LNCaP clone FGC (cell line): ENCODE measurements around the gene DHH.

ENCODE experiments used
- DNase-seq: peaks from one replicate; pipeline ENCODE4 v3.0.0-alpha.2; 2011; ENCODE audit warnings: low read depth
- H3K4me3 ChIP-seq: 2 replicates; pipeline ENCODE4 v1.5.1; 2011; ENCODE audit warnings: mild to moderate bottlenecking, low read depth, low read length, control low read depth
- TF ChIP-seq, protein P1 (sequence below): IDR thresholded peaks from 2 replicates; pipeline ENCODE4 v1.5.1; 2012; ENCODE audit warnings: mild to moderate bottlenecking; ENCODE audit not compliant: control insufficient read depth, insufficient read depth; ENCODE audit errors: extremely low read depth

Gene DHH

DNA sequence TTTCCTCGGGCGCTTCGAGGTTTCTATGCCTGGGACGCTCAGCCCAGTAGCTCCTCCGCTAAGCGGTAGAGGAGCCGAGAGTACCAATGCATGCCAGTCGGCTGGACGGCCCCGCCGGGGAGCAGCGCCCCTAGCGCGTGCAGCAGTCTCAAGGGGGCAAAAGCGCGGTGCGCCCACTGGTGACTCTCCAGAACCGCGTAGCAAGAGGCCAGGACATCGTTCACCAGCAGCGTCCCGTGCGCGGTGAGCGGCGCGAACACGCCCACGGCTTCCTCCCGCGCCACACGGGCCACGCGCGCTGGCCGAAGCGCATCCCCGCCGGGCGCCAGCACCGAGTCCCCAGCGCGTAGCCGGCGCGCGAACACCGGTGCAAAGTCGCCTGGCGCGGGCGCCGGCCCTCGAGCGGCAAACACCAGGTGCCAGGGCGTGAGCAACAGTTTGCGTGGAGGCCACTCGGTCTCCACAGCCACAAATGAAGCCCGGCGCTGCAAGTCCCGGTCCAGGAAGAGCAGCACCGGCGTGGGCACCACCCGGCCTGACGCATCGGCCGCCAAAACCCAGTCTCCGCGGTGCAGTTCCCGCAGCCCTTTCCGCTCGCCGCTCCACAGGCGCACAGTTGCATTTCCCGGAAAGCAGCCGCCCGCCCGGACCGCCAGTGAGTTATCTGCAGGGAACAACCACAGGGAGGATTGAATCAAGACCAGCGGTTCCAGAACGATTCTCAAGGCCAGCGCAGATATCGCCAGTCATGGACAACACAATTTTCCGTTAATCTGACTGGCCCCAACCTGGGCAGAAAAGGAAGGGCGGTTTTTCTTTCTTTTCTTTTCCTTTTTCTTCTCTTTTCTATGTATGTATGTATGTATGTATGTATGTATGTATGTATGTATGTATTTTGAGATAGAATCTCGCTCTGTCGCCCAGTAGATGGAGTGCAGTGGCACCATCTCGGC lies 4.5 kb downstream of the DHH start:
- H3K4me3 ChIP-seq, result no peak overlapping the region
- DNase-seq, result no peak

DNA sequence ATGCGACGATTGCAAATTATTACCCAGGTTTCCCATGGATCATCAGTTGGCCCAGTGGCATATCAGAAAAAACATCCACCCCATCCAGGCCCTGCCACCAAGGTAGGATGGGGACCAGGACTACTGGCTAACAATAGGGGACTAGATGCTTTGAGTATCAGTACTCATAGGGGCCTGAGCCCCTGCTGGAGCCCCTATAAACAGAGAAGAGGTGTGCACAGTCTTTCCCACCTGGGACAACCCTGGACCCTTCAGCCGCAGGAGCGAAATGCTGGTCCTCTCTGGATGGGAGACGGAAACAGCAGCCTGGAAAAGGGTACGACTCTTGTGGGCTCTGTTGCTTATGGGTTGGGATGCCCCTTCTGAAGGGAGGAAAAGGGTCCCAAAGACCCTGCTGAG lies 5.7 kb downstream of the DHH start:
- TF ChIP-seq, protein P1, sequence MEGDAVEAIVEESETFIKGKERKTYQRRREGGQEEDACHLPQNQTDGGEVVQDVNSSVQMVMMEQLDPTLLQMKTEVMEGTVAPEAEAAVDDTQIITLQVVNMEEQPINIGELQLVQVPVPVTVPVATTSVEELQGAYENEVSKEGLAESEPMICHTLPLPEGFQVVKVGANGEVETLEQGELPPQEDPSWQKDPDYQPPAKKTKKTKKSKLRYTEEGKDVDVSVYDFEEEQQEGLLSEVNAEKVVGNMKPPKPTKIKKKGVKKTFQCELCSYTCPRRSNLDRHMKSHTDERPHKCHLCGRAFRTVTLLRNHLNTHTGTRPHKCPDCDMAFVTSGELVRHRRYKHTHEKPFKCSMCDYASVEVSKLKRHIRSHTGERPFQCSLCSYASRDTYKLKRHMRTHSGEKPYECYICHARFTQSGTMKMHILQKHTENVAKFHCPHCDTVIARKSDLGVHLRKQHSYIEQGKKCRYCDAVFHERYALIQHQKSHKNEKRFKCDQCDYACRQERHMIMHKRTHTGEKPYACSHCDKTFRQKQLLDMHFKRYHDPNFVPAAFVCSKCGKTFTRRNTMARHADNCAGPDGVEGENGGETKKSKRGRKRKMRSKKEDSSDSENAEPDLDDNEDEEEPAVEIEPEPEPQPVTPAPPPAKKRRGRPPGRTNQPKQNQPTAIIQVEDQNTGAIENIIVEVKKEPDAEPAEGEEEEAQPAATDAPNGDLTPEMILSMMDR, result no peak
- DNase-seq, result no peak
- H3K4me3 ChIP-seq, result no peak overlapping the region

More for the DNA sequence above, 4.5 kb downstream of the DHH start:
- TF ChIP-seq, protein P1, result 0 out of 2 replicates have a peak, but pooled peaks have one; percentile 4

DNA sequence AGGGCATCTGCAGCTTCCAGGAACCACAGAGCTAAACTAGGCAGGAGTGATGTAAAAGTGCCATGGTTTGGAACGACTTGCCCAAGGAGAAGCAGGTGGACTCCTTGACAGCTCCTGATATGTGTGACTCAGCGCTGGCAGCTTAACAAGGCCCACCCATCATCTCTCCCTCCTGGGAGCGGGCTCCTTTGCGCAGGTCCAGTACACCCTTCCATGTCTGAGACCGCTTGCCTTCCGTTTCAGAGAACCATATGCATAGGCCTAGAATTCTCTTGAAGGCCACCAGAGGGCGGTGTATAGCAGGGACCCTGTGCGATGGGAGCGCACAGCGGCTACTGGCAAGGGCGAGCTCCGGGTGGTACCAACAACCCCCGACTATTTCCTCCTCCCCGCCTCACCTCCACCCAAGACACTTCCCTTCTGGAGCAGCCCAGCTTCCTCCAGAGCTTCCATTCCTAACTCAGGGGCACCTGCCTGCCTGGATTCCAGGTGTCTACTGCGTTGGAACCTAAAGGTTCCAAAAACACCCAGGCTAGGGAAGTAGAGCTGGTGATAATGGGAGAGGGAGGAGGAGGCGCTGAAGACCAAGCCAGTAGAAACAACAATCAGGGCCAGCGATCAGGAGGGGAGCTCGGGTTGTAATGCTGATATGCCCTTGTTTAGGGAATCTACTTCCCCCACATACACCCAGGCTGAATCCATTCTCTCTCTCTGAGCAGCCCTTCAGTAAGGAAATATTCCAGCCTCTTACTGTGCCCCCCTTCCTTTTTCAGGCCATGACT lies 6.3 kb downstream of the DHH start:
- H3K4me3 ChIP-seq, result no peak overlapping the region
- TF ChIP-seq, protein P1, result peak; percentile 94
- peak; percentile 21 for DNase-seq

DNA sequence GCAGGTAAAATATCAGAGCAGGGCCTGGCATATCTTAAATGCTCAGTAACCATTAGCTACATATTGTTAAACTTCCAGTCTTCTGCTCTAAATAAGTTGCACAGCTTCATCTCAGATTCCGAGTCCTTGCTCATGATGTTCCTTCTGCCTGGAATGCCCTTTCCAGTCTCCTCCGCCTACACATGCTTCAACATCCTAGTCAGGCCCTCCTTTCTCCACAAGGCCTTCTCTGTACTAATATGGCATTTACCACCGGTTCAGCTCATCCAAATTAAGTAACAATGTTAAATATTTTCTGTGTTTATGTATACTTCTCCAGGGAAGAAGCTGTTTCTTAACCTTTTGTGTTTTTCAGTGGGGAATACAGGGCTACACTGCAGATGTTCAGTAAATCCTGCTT lies 8.5 kb downstream of the DHH start:
- TF ChIP-seq, protein P1, result no peak

DNA sequence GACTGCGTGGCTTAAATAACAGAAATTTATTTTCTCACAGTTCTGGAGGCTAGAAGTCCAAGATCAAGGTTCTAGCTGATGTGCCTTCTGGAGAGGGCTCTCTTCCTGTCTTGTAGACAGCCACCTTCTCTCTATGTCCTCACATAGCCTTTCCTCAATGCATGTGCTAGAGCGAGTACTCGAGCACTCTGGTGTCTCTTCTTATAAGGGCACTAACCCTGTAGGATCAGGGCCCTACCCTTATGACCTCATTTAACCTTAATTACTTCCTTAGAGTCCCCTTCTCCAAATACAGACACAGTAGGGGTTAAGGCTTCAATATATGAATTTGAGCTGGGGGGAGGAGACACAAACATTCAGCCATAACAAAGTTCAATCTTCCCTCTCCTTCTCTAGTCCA lies 10.2 kb downstream of the DHH start:
- DNase-seq, result no peak
- TF ChIP-seq, protein P1, result no peak
- H3K4me3 ChIP-seq, result no peak overlapping the region

More for the DNA sequence above, 8.5 kb downstream of the DHH start:
- no peak overlapping the region for H3K4me3 ChIP-seq
- DNase-seq, result no peak

DNA sequence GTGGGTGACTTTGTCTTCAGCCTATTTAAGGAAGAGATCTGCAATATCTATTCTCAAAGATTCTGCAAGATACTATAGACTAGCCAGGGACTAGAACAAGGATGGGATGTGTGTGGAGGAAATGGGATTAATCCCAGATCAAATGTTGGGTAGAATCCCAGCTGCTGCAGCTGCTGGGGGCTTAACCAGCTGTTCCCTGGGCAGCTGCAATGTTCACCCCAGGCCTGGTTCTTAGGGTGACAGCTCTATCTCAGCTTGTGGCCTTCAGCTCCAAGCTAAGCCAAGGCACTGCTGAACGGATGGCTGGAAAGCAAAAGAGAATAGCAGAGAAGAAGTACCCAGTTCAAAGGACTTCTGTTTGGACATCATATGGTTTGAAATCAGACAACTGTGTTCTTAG lies 14.8 kb downstream of the DHH start:
- no peak overlapping the region for H3K4me3 ChIP-seq
- TF ChIP-seq, protein P1, result no peak
- DNase-seq, result no peak
